Body of pancreas (tissue), 4 donors: Measurements from ENCODE around the gene PRDM16.

Experiments
- POLR2A ChIP-seq, 3 donors: fragments of 450-650 bp; IDR thresholded peaks; one replicate each; pipeline ENCODE4 v1.6.1; 2016; ENCODE audit warnings: antibody characterized with exemption in 3 of 3, mild to moderate bottlenecking in 2 of 3
- TF ChIP-seq, protein P1 (sequence below), 7 experiments: fragments of 450-650 bp in 4 of 7; fragments of 200-600 bp in 3 of 7; sonication (generic) in 3 of 7; IDR thresholded peaks; one replicate each; pipeline ENCODE4 v1.5.1; 2016 to 2019; ENCODE audit warnings: antibody characterized with exemption in 7 of 7

DNA sequence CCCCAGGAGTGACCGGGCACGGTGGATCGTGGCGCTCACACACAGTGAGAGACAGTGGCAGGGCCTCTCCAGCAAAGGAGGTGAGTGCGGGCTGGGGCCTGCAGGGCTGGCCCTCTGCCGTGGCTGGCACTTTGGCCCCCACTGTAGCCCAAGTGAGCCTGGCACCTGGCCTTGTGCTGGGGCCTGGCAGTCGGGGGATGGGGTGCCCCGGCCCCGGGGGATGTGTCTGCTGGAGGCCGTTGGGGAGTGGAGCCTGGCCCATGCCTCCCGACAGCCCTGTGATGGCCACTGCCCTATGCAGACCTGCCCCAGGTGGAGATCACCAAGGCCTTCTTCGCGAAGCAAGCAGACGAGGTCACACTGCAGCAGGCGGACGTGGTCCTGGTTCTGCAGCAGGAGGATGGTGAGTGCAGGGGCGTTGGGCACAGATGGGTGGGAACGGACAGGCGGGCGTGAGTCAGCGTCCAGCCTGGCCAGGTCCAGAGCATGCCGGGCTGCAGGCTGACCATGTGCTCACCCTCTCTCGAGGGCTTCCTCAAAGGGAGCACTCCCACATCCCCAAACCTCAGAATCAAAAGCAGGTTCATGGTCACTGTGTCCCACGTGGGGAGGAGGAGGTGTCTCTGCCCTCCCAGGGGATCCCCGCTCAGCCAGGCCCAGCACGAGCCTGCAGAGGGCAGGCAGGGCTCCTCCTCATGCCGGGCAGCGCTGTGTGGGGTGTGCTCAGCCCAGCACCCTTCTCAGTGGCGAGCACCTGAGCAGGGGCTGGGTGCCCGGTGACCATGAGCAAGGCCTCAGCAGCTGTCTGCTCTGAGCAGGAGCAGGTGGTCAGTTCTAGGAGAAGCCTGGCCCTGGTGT is 410.7 kb downstream of the PRDM16 start:
- TF ChIP-seq POLR2A (IDR thresholded peaks at IDR 0.05), result no peak
- TF ChIP-seq, protein P1, sequence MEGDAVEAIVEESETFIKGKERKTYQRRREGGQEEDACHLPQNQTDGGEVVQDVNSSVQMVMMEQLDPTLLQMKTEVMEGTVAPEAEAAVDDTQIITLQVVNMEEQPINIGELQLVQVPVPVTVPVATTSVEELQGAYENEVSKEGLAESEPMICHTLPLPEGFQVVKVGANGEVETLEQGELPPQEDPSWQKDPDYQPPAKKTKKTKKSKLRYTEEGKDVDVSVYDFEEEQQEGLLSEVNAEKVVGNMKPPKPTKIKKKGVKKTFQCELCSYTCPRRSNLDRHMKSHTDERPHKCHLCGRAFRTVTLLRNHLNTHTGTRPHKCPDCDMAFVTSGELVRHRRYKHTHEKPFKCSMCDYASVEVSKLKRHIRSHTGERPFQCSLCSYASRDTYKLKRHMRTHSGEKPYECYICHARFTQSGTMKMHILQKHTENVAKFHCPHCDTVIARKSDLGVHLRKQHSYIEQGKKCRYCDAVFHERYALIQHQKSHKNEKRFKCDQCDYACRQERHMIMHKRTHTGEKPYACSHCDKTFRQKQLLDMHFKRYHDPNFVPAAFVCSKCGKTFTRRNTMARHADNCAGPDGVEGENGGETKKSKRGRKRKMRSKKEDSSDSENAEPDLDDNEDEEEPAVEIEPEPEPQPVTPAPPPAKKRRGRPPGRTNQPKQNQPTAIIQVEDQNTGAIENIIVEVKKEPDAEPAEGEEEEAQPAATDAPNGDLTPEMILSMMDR (IDR thresholded peaks at IDR 0.05), result no peak
